AG04449 (cell line): Measurements from ENCODE around the gene FOLR1.

Experiments used
- CTCF ChIA-PET: fragments of 350-600 bp; formaldehyde crosslinking; extraction: SDS; loops from one replicate; lab custom pipeline; 2021; ENCODE audit warnings: antibody characterized with exemption; lab: Yijun Ruan, JAX
- POLR2A ChIA-PET: fragments of 400-600, 350-600 bp; formaldehyde crosslinking; extraction: SDS; loops from one replicate; lab custom pipeline; 2020; ENCODE audit warnings: antibody characterized with exemption, inconsistent platforms; lab: Yijun Ruan, JAX
- DNase-seq: peaks from one replicate; pipeline ENCODE4 v3.0.0-alpha.2; 2010; ENCODE audit warnings: low read depth, low spot score
- H3K4me3 ChIP-seq: 2 replicates; pipeline ENCODE4 v1.5.1; 2011; ENCODE audit warnings: low read depth, mild to moderate bottlenecking, control low read depth, low read length
- TF ChIP-seq, protein P1 (sequence below): IDR thresholded peaks from one replicate; pipeline ENCODE4 v1.5.1; 2011; ENCODE audit warnings: mild to moderate bottlenecking, moderate library complexity, low read length, control low read depth, inconsistent platforms; ENCODE audit not compliant: insufficient read depth; ENCODE audit errors: missing control alignments

FOLR1 gene

DNA sequence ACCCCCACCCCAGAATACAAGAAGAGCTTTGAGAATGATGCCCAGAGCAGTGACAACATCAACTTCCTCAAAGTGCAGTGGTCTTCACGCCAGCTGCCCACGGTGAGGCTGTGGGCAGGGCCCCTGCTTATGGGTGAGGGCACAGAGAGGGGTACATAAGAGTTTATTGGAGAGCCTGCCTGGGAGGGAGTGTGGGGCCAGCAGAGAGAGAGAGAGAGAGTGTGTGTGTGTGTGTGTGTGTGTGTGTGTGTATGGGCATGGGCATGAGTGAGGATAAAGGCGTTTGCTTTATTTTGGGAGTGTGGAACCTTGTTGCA is 42.5 kb downstream of the FOLR1 start:
- CTCF ChIA-PET, result interaction anchor here (0.9 to 5.9 kb wide), 4 partner anchors 8 to 210 kb away, joined by 3 to 76 read pairs (median 10); partner anchors contain the start of gene INPPL1
- POLR2A ChIA-PET, result interaction anchor here (0.6 to 0.7 kb wide), 2 partner anchors 177 to 179 kb away, joined by 4 to 5 read pairs; no protein-coding TSS in a partner anchor
- H3K4me3 ChIP-seq, result no peak overlapping the region
- DNase-seq, result no peak
- TF ChIP-seq, protein P1, sequence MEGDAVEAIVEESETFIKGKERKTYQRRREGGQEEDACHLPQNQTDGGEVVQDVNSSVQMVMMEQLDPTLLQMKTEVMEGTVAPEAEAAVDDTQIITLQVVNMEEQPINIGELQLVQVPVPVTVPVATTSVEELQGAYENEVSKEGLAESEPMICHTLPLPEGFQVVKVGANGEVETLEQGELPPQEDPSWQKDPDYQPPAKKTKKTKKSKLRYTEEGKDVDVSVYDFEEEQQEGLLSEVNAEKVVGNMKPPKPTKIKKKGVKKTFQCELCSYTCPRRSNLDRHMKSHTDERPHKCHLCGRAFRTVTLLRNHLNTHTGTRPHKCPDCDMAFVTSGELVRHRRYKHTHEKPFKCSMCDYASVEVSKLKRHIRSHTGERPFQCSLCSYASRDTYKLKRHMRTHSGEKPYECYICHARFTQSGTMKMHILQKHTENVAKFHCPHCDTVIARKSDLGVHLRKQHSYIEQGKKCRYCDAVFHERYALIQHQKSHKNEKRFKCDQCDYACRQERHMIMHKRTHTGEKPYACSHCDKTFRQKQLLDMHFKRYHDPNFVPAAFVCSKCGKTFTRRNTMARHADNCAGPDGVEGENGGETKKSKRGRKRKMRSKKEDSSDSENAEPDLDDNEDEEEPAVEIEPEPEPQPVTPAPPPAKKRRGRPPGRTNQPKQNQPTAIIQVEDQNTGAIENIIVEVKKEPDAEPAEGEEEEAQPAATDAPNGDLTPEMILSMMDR, result no peak

GRCh38 chr11:72234920-72235319 is 43.0 kb downstream of the FOLR1 start:
- TF ChIP-seq, protein P1, result no peak
- CTCF ChIA-PET, result interaction anchor here (0.6 to 5.9 kb wide), 7 partner anchors 8 to 210 kb away, joined by 3 to 76 read pairs (median 6); partner anchors contain the start of gene INPPL1
- POLR2A ChIA-PET, result interaction anchor here (0.7 kb wide), 1 partner anchor 179 kb away, joined by 5 read pairs; no protein-coding TSS in a partner anchor
- no peak for DNase-seq
- H3K4me3 ChIP-seq, result no peak overlapping the region

DNA sequence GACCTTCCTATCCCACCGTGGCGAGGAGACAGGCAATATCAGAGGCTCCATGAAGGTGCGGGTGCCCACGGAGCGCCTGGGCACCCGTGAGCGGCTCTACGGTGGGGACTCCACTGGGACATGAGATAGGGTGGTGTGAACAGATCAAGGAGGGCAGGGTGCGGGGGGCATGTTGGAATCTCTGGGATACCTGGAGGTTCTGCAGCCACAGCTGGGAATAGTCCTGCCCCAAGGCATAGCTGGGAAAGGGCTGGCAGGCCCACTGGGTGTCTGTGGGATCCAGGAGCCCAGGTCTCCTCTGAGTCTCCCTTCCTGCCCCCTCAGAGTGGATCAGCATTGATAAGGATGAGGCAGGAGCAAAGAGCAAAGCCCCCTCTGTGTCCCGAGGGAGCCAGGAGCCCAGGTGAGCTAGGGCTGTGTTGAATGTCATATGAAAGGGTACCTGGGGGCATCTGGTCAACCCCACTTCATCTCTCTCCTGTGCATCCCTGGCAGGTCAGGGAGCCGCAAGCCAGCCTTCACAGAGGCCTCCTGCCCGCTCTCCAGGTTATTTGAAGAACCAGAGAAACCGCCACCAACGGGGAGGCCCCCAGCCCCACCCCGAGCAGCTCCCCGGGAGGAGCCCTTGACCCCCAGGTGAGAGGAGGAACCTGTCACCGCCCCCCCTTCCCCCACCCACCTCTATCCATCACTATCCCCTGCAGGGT is 43.6 kb downstream of the FOLR1 start:
- no peak for DNase-seq
- TF ChIP-seq, protein P1, result no peak
- H3K4me3 ChIP-seq, result no peak overlapping the region
- ChIA-PET POLR2A (interaction anchor here (0.7 to 1.0 kb wide), 3 partner anchors 8 to 12 kb away, joined by 3 to 4 read pairs (median 3); no protein-coding TSS in a partner anchor), CTCF (interaction anchor here (0.6 to 5.9 kb wide), 13 partner anchors 9 to 235 kb away, joined by 3 to 76 read pairs (median 6); partner anchors contain the start of gene INPPL1)

DNA sequence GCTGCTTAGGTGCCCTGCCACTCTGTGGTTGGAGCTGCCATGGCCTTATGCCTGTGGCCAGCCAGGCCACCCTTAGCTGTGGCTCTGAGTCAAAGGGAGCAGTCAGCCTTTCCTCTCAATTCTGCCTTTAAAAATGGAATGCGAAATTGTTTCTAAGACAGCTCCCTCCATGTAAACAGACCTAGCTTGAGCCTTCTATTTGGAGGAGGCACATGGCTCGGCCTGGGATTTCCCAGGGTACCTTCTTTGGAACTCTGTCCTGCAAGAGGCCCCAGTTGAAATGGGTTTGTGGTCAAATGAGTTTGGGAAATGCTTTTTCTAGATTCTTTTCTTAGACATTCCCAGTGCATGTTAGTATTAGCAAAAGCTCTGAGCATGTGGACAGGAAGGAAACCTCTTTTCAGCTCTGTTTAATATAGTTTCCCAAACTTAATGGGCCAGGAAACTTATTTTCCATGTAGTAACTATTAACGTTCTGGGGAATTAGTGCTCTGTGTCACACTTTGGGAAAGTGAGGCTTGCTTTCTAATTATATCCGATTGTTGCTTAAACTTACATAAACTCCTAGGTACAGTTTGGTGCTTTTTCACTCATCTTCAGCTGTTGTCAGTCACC is 44.2 kb downstream of the FOLR1 start:
- ChIA-PET CTCF (interaction anchor here (1.1 to 5.9 kb wide), 11 partner anchors 10 to 234 kb away, joined by 3 to 76 read pairs (median 6); partner anchors contain the start of gene INPPL1), POLR2A (interaction anchor here (0.7 to 1.0 kb wide), 3 partner anchors 9 to 13 kb away, joined by 3 to 4 read pairs (median 3); no protein-coding TSS in a partner anchor)
- H3K4me3 ChIP-seq, result no peak overlapping the region
- TF ChIP-seq, protein P1, result no peak
- no peak for DNase-seq

DNA sequence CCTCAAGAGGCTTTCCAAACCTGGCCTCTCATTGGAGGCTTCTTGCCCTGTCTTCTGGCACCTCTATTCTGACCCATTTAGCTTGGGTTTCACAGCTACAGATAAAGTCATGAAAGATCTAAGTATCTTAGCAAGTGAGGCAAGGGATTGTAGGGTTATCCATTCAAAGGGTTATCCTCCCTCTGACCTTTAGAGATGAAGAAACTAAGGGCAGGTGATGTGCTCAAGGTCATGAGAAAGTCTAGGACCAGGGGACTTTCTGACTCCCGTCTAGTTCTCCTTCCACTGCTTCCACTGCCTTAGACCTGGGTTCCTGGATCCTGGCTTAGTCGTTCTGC is 44.8 kb downstream of the FOLR1 start:
- TF ChIP-seq, protein P1, result no peak
- no peak overlapping the region for H3K4me3 ChIP-seq
- POLR2A ChIA-PET, result interaction anchor here (0.7 to 1.0 kb wide), 2 partner anchors 9 to 109 kb away, joined by 3 to 4 read pairs; no protein-coding TSS in a partner anchor
- CTCF ChIA-PET, result interaction anchor here (1.1 to 5.9 kb wide), 10 partner anchors 9 to 234 kb away, joined by 3 to 76 read pairs (median 8); partner anchors contain the start of gene INPPL1
- no peak for DNase-seq
